Forelimb muscle (tissue), 1 donor: Measurements from ENCODE around the gene PRELID1. TPM values are rescaled to one million over a fixed set of nuclear protein-coding genes. Genes with fewer than 3 reads are reported as not detected.

Experiments
- polyA plus RNA-seq: library from polyadenylated mRNA; unstranded; fragments of 120-200 nt; gene quantifications from one replicate; pipeline ENCODE4 v1.2.1, GENCODE V29; 2013; ENCODE audit not compliant: insufficient read length

The PRELID1 gene
- polyA plus RNA-seq, 1 donor, result 73.8 TPM

Other genes with a start within 250 kb of the PRELID1 start
- 178 TPM for gene FGFR4, start 216.9 kb upstream of the PRELID1 start, polyA plus RNA-seq
- 40.7 TPM for gene NSD1, start 170.0 kb upstream of the PRELID1 start, polyA plus RNA-seq
- gene RAB24, start 80 bp upstream of the PRELID1 start, polyA plus RNA-seq, result 27.1 TPM
- 19.0 TPM for gene MXD3, start 8.1 kb downstream of the PRELID1 start, polyA plus RNA-seq
- gene LMAN2, start 47.9 kb downstream of the PRELID1 start, polyA plus RNA-seq, result 65.7 TPM
- gene RGS14, start 54.1 kb downstream of the PRELID1 start, polyA plus RNA-seq, result 17.4 TPM
- gene SLC34A1, start 80.6 kb downstream of the PRELID1 start, polyA plus RNA-seq, result not detected
- gene PFN3, start 96.9 kb downstream of the PRELID1 start, polyA plus RNA-seq, result not detected
- gene F12, start 105.8 kb downstream of the PRELID1 start, polyA plus RNA-seq, result 0.52 TPM
- 16.5 TPM for gene GRK6, start 122.9 kb downstream of the PRELID1 start, polyA plus RNA-seq
- 0.44 TPM for gene PRR7, start 143.0 kb downstream of the PRELID1 start, polyA plus RNA-seq
- gene DBN1, start 169.8 kb downstream of the PRELID1 start, polyA plus RNA-seq, result 233 TPM
- 359 TPM for gene PDLIM7, start 193.8 kb downstream of the PRELID1 start, polyA plus RNA-seq
- gene DOK3, start 206.0 kb downstream of the PRELID1 start, polyA plus RNA-seq, result 6.3 TPM
- gene DDX41, start 213.2 kb downstream of the PRELID1 start, polyA plus RNA-seq, result 46.9 TPM